Measurements from ENCODE around the gene RPL7A.
A peak's percentile ranks its signal among the peaks of the same experiment; 100 is the strongest.

Gene RPL7A

GRCh38 chr9:133369422-133369821 lies 21.4 kb downstream of the RPL7A start:
- H3K4me3 ChIP-seq (replicated peaks; ENCODE audit: low read depth, low read length): no peak overlapping the region
- DNase-seq (ENCODE audit: extremely low read depth, insufficient read length): no peak
- TF ChIP-seq CTCF (IDR thresholded peaks at IDR 0.05; ENCODE audit: insufficient read depth, low read length, poor library complexity, severe bottlenecking): no peak
- peaks cover 52% of the 10 kb centered on the region for H3K36me3 ChIP-seq (ENCODE audit: control insufficient read depth, insufficient read depth, low read length)
- H3K27me3 ChIP-seq (replicated peaks; ENCODE audit: control insufficient read depth, insufficient read depth, low read length): no peaks in the 10 kb centered on the region

- peaks cover 49% of the 10 kb centered on the region for H3K36me3 ChIP-seq (ENCODE audit: control insufficient read depth, insufficient read depth, low read length)
- no peak for DNase-seq (ENCODE audit: extremely low read depth, insufficient read length)
- no peak for TF ChIP-seq CTCF (IDR thresholded peaks at IDR 0.05; ENCODE audit: insufficient read depth, low read length, poor library complexity, severe bottlenecking)
- no peak overlapping the region for H3K4me3 ChIP-seq (replicated peaks; ENCODE audit: low read depth, low read length)
- no peaks in the 10 kb centered on the region for H3K27me3 ChIP-seq (replicated peaks; ENCODE audit: control insufficient read depth, insufficient read depth, low read length)
Measured at GRCh38 chr9:133369933-133370332, 21.9 kb downstream of the RPL7A start.

GRCh38 chr9:133370685-133371084 lies 22.7 kb downstream of the RPL7A start:
- Histone ChIP-seq H3K4me3 (replicated peaks; ENCODE audit: low read depth, low read length) (no peak overlapping the region), H3K36me3 (ENCODE audit: control insufficient read depth, insufficient read depth, low read length) (peaks cover 46% of the 10 kb centered on the region), H3K27me3 (replicated peaks; ENCODE audit: control insufficient read depth, insufficient read depth, low read length) (no peaks in the 10 kb centered on the region)
- no peak for TF ChIP-seq CTCF (IDR thresholded peaks at IDR 0.05; ENCODE audit: insufficient read depth, low read length, poor library complexity, severe bottlenecking)
- DNase-seq (ENCODE audit: extremely low read depth, insufficient read length): no peak

GRCh38 chr9:133371261-133371711 lies 23.3 kb downstream of the RPL7A start:
- peaks cover 42% of the 10 kb centered on the region for H3K36me3 ChIP-seq (ENCODE audit: control insufficient read depth, insufficient read depth, low read length)
- DNase-seq (ENCODE audit: extremely low read depth, insufficient read length): no peak
- peak overlapping the region; percentile 27 for H3K4me3 ChIP-seq (replicated peaks; ENCODE audit: low read depth, low read length)

GRCh38 chr9:133372144-133372543 lies 24.1 kb downstream of the RPL7A start:
- Histone ChIP-seq H3K27me3 (replicated peaks; ENCODE audit: control insufficient read depth, insufficient read depth, low read length) (no peaks in the 10 kb centered on the region), H3K36me3 (ENCODE audit: control insufficient read depth, insufficient read depth, low read length) (peaks cover 34% of the 10 kb centered on the region), H3K4me3 (replicated peaks; ENCODE audit: low read depth, low read length) (peak overlapping the region; percentile 27; the same call in 1 of the 2 replicates)
- TF ChIP-seq CTCF (IDR thresholded peaks at IDR 0.05; ENCODE audit: insufficient read depth, low read length, poor library complexity, severe bottlenecking): no peak
- no peak for DNase-seq (ENCODE audit: extremely low read depth, insufficient read length)

More at GRCh38 chr9:133371261-133371711, 23.3 kb downstream of the RPL7A start:
- no peaks in the 10 kb centered on the region for H3K27me3 ChIP-seq (replicated peaks; ENCODE audit: control insufficient read depth, insufficient read depth, low read length)
- peak; percentile 4 for TF ChIP-seq CTCF (IDR thresholded peaks at IDR 0.05; ENCODE audit: insufficient read depth, low read length, poor library complexity, severe bottlenecking)

GRCh38 chr9:133374612-133375115 lies 26.6 kb downstream of the RPL7A start:
- peaks cover 18% of the 10 kb centered on the region for H3K36me3 ChIP-seq (ENCODE audit: control insufficient read depth, insufficient read depth, low read length)
- no peak for DNase-seq (ENCODE audit: extremely low read depth, insufficient read length)
- TF ChIP-seq CTCF (IDR thresholded peaks at IDR 0.05; ENCODE audit: insufficient read depth, low read length, poor library complexity, severe bottlenecking): no peak
- no peaks in the 10 kb centered on the region for H3K27me3 ChIP-seq (replicated peaks; ENCODE audit: control insufficient read depth, insufficient read depth, low read length)
- H3K4me3 ChIP-seq (replicated peaks; ENCODE audit: low read depth, low read length): peak overlapping the region; percentile 79
